OCI-LY7 (cell line): ENCODE data around the gene GPATCH3. TPM values are rescaled to one million over a fixed set of nuclear protein-coding genes. Genes with fewer than 3 reads are reported as not detected.

Source experiments
- BruUV-seq: library from RNA; stranded (reverse); fragments of 400-500 nt; replicated peaks from 2 replicates; lab custom pipeline; 2021; lab: Mats Ljungman, UMichigan
- CTCF ChIA-PET: fragments of 300-600 bp; sonication (Branson Sonifier 250); formaldehyde crosslinking; loops from one replicate; lab custom pipeline; 2022; ENCODE audit warnings: antibody characterized with exemption; ENCODE audit not compliant: unreplicated experiment; lab: Charles Lee
- POLR2A ChIA-PET: fragments of 300-600 bp; sonication (Branson Sonifier 250); formaldehyde crosslinking; loops from one replicate; lab custom pipeline; 2022; ENCODE audit warnings: antibody characterized with exemption; lab: Charles Lee
- DNase-seq: peaks from one replicate; pipeline ENCODE4 v3.0.0-alpha.2; 2015; ENCODE audit warnings: low spot score
- H2AFZ ChIP-seq: fragments of 200-600 bp; sonication (generic), shearing (Covaris generic); 2 replicates; pipeline ENCODE4 v1.6.1; 2014; ENCODE audit warnings: mild to moderate bottlenecking, antibody characterized with exemption, low read length, moderate library complexity
- H3K27ac ChIP-seq: fragments of 200-600 bp; sonication (generic); 2 replicates; pipeline ENCODE4 v1.5.1; 2014; ENCODE audit warnings: mixed run types, low read depth, mild to moderate bottlenecking, moderate library complexity, low read length, inconsistent platforms; ENCODE audit not compliant: poor library complexity, severe bottlenecking
- H3K36me3 ChIP-seq: fragments of 200-600 bp; sonication (generic); 2 replicates; pipeline ENCODE4 v1.6.1; 2014; ENCODE audit warnings: mild to moderate bottlenecking, antibody characterized with exemption, low read length, moderate library complexity, mixed read lengths; ENCODE audit not compliant: insufficient read depth
- H3K4me1 ChIP-seq: fragments of 200-600 bp; sonication (generic); 2 replicates; pipeline ENCODE4 v1.5.1; 2014; ENCODE audit warnings: mild to moderate bottlenecking, low read length; ENCODE audit not compliant: insufficient read depth, poor library complexity, severe bottlenecking
- H3K4me2 ChIP-seq: fragments of 200-600 bp; sonication (generic); 2 replicates; pipeline ENCODE4 v1.6.1; 2014; ENCODE audit warnings: mild to moderate bottlenecking, low read length
- H3K4me3 ChIP-seq: fragments of 200-600 bp; sonication (generic); 2 replicates; pipeline ENCODE4 v1.5.1; 2014; ENCODE audit warnings: mild to moderate bottlenecking, low read depth, low read length; ENCODE audit not compliant: poor library complexity, severe bottlenecking
- H3K79me2 ChIP-seq: fragments of 200-600 bp; sonication (generic); 2 replicates; pipeline ENCODE4 v1.6.1; 2016; ENCODE audit warnings: low read depth, mild to moderate bottlenecking, low read length, moderate library complexity, mixed read lengths; ENCODE audit not compliant: insufficient read depth
- H3K9me2 ChIP-seq: fragments of 200-600 bp; sonication (generic); 2 replicates; pipeline ENCODE4 v1.6.1; 2016; ENCODE audit warnings: mild to moderate bottlenecking, low read length, mixed read lengths; ENCODE audit not compliant: insufficient read depth
- H3K9me3 ChIP-seq: fragments of 200-600 bp; sonication (generic); 2 replicates; pipeline ENCODE4 v1.6.1; 2014; ENCODE audit warnings: mild to moderate bottlenecking, mixed run types, low read length, mixed read lengths
- H4K20me1 ChIP-seq: fragments of 200-600 bp; sonication (generic); 2 replicates; pipeline ENCODE4 v1.6.1; 2014; ENCODE audit warnings: mild to moderate bottlenecking, antibody characterized with exemption, low read length, moderate library complexity, mixed read lengths; ENCODE audit not compliant: insufficient read depth
- CTCF ChIP-seq: fragments of 200-600 bp; sonication (generic); conservative IDR thresholded peaks from 2 replicates; pipeline ENCODE4 v1.5.1; 2014; ENCODE audit warnings: mild to moderate bottlenecking, antibody characterized with exemption, low read length, moderate library complexity, mixed read lengths
- EZH2phosphoT487 ChIP-seq: fragments of 200-600 bp; sonication (generic); IDR thresholded peaks from 2 replicates; pipeline ENCODE4 v1.6.1; 2018; ENCODE audit warnings: low read depth, borderline replicate concordance, mild to moderate bottlenecking, mixed run types, antibody characterized with exemption, low read length, moderate library complexity, mixed read lengths
- intact Hi-C: fragments of 100-400 bp; cut with micrococcal nuclease; formaldehyde crosslinking; loops from one replicate; pipeline ENCODE4 v1.10.0; 2022; ENCODE audit not compliant: unreplicated experiment
- total RNA-seq, 2 experiments: library from RNA; depleted of rRNA in 1 of 2; stranded (reverse); fragments of >200 nt in 1 of 2; shearing (Covaris generic) in 1 of 2; gene quantifications; 2 replicates each; pipeline ENCODE4 v1.2.3, GENCODE V29; 2014 to 2022

The GPATCH3 gene
- total RNA-seq, 2 experiments from 2014 or later: 9.2 to 15.2 TPM

- CTCF ChIA-PET: no interaction called here
- Histone ChIP-seq H4K20me1 (no peaks in the 10 kb centered on the region), H3K36me3 (no peaks in the 10 kb centered on the region), H3K9me2 (no peaks in the 10 kb centered on the region), H3K4me2 (no peak overlapping the region), H3K4me3 (no peak overlapping the region), H3K9me3 (no peaks in the 10 kb centered on the region), H2AFZ (no peak overlapping the region), H3K27ac (no peak overlapping the region), H3K79me2 (no peaks in the 10 kb centered on the region), H3K4me1 (peaks cover 7% of the 10 kb centered on the region)
- DNase-seq: no peak
- BruUV-seq: no TSS peak
- TF ChIP-seq CTCF: no peak
- TF ChIP-seq EZH2phosphoT487: no peak
- POLR2A ChIA-PET: no interaction called here
- intact Hi-C loops: no loop called here
Measured at GRCh38 chr1:26909951-26910342, 9.7 kb upstream of the GPATCH3 start.

GRCh38 chr1:26907071-26907917 is 7.0 kb upstream of the GPATCH3 start:
- H3K36me3 ChIP-seq: no peaks in the 10 kb centered on the region
- H3K4me2 ChIP-seq: no peak overlapping the region
- no peak for DNase-seq
- no peaks in the 10 kb centered on the region for H3K9me3 ChIP-seq
- H2AFZ ChIP-seq: no peak overlapping the region
- no peak overlapping the region for H3K4me3 ChIP-seq
- intact Hi-C loops: no loop called here
- no peaks in the 10 kb centered on the region for H3K79me2 ChIP-seq
- no TSS peak for BruUV-seq
- CTCF ChIA-PET: no interaction called here
- no peak overlapping the region for H3K27ac ChIP-seq
- POLR2A ChIA-PET: interaction anchor here (0.6 to 1.0 kb wide), 2 partner anchors 9 kb away, joined by 3 read pairs; no protein-coding TSS in a partner anchor
- H3K4me1 ChIP-seq: no peaks in the 10 kb centered on the region
- no peak for TF ChIP-seq CTCF
- no peak for TF ChIP-seq EZH2phosphoT487
- no peaks in the 10 kb centered on the region for H4K20me1 ChIP-seq
- H3K9me2 ChIP-seq: no peaks in the 10 kb centered on the region
